AG10803 (cell line): ENCODE measurements around the gene ABCA3.
A peak's percentile ranks its signal among the peaks of the same experiment; 100 is the strongest.

Experiments
- DNase-seq: peaks from one replicate; pipeline ENCODE4 v3.0.0; 2010; ENCODE audit warnings: low read depth
- H3K4me3 ChIP-seq: 2 replicates; pipeline ENCODE4 v1.5.1; 2011; ENCODE audit warnings: mild to moderate bottlenecking, low read length, control low read depth
- CTCF ChIP-seq: conservative IDR thresholded peaks from 2 replicates; pipeline ENCODE4 v1.5.1; 2011; ENCODE audit warnings: mild to moderate bottlenecking, low read length, control low read depth, inconsistent platforms

The ABCA3 gene

DNA sequence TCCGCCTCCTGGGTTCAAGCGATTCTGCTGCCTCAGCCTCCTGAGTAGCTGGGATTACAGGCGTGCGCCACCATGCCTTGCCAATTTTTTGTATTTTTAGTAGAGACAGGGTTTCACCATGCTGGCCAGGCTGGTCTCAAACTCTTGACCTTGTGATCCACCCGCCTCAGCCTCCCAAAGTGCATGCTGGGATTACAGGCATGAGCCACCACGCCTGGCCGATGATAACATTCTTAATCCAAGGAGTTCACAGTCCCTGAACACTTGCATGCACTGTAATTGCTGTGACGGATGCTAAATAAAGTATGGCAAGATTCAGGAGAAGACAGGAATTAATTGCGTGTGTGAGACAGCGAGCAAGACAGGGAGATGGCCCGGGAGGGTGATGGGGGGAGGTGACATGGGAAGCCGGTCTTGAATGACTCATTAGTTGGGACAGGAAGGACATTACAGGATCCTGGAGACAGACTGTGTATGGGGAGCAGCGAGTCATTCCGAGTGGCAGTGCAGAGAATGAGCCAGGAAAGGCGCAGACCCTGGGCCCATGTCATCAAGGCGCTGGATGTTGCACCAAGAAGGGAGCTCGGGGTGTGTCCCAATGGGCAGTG, 6.7 kb downstream of the ABCA3 start:
- peak; percentile 21 for DNase-seq
- no peak overlapping the region for H3K4me3 ChIP-seq
- no peak for TF ChIP-seq CTCF

DNA sequence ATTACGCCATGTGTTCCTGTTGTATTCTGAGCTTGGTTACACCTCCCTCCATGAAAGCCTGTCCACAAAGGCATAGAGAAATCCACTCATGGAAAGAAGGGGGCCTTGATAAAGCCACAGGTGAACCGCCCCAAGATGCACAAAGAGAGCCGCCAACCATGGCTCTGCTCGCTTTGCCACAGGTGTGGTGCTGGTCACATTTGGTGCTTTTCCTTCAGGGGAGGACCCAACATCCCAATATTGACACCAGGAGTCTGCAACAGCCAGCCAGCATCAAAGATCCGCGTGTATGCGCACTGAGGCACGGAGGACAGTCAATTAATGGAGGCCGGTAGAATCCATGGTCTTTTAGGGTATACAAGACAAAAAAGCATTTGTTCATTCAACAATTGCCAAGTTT, 7.3 kb downstream of the ABCA3 start:
- no peak for DNase-seq
- no peak for TF ChIP-seq CTCF
- H3K4me3 ChIP-seq, result no peak overlapping the region

DNA sequence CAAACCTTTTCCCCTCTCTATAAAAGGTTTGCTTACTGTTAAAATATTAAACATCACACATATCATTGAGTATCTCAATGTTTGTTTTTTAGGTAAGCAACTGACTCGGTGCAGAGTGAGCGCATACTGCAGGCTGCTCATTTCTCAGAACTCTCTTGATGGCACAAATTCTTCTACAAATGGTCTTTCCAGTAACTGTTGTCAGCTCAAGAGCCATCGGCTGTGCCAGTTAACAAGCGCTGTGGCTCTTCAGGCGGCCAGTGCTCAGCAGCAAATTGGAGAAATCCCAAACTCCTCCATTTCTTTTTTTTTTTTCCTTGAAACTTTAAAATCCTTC, 8.6 kb downstream of the ABCA3 start:
- no peak for DNase-seq
- H3K4me3 ChIP-seq, result no peak overlapping the region
- TF ChIP-seq CTCF, result no peak

GRCh38 chr16:2331199-2331930, 9.2 kb downstream of the ABCA3 start:
- no peak overlapping the region for H3K4me3 ChIP-seq
- TF ChIP-seq CTCF, result no peak
- no peak for DNase-seq

GRCh38 chr16:2329532-2329931, 11.0 kb downstream of the ABCA3 start:
- DNase-seq, result no peak

GRCh38 chr16:2328428-2328827, 12.1 kb downstream of the ABCA3 start:
- no peak for TF ChIP-seq CTCF
- DNase-seq, result no peak

More at GRCh38 chr16:2329532-2329931, 11.0 kb downstream of the ABCA3 start:
- TF ChIP-seq CTCF, result no peak
- H3K4me3 ChIP-seq, result no peak overlapping the region

GRCh38 chr16:2326191-2326590, 14.3 kb downstream of the ABCA3 start:
- no peak for DNase-seq
- TF ChIP-seq CTCF, result no peak
- no peak overlapping the region for H3K4me3 ChIP-seq

More at GRCh38 chr16:2328428-2328827, 12.1 kb downstream of the ABCA3 start:
- H3K4me3 ChIP-seq, result no peak overlapping the region
